H9 (cell line): ENCODE data around the gene DNAJC30. TPM values are rescaled to one million over a fixed set of nuclear protein-coding genes. Genes with fewer than 3 reads are reported as not detected.

Experiments used
- DNase-seq: peaks from one replicate; pipeline ENCODE4 v3.0.0-alpha.2; 2017
- H2AFZ ChIP-seq: one replicate; pipeline ENCODE4 v1.6.1; 2013; ENCODE audit warnings: mild to moderate bottlenecking, low read length, control low read depth, moderate library complexity
- H2AK5ac ChIP-seq: 2 replicates; pipeline ENCODE4 v1.6.1; 2013; ENCODE audit warnings: low read length, control low read depth, mixed read lengths; ENCODE audit not compliant: insufficient read length
- H2BK120ac ChIP-seq: one replicate; pipeline ENCODE4 v1.6.1; 2013; ENCODE audit warnings: low read depth, mild to moderate bottlenecking, low read length, control low read depth, inconsistent platforms; ENCODE audit not compliant: poor library complexity, severe bottlenecking
- H2BK12ac ChIP-seq: 2 replicates; pipeline ENCODE4 v1.6.1; 2013; ENCODE audit warnings: low read length, control low read depth, mixed read lengths, low read depth; ENCODE audit not compliant: insufficient read length
- H2BK15ac ChIP-seq: 2 replicates; pipeline ENCODE4 v1.6.1; 2013; ENCODE audit warnings: low read depth, low read length, control low read depth
- H2BK20ac ChIP-seq: one replicate; pipeline ENCODE4 v1.6.1; 2013; ENCODE audit warnings: low read depth, mild to moderate bottlenecking, low read length, control low read depth, inconsistent platforms; ENCODE audit not compliant: poor library complexity, severe bottlenecking
- H2BK5ac ChIP-seq: 2 replicates; pipeline ENCODE4 v1.6.1; 2013; ENCODE audit warnings: low read length, control low read depth, mixed read lengths; ENCODE audit not compliant: insufficient read length
- H3K14ac ChIP-seq: 2 replicates; pipeline ENCODE4 v1.6.1; 2013; ENCODE audit warnings: low read length, control low read depth; ENCODE audit not compliant: insufficient read depth
- H3K18ac ChIP-seq: 2 replicates; pipeline ENCODE4 v1.6.1; 2013; ENCODE audit warnings: low read depth, mild to moderate bottlenecking, mixed read lengths, low read length, control low read depth; ENCODE audit not compliant: insufficient read length
- H3K23ac ChIP-seq: 2 replicates; pipeline ENCODE4 v1.6.1; 2013; ENCODE audit warnings: low read length, control low read depth, mixed read lengths, low read depth; ENCODE audit not compliant: insufficient read length
- H3K23me2 ChIP-seq: 2 replicates; pipeline ENCODE4 v1.6.1; 2013; ENCODE audit warnings: low read depth, mild to moderate bottlenecking, mixed read lengths, low read length, control low read depth; ENCODE audit not compliant: insufficient read length, poor library complexity, severe bottlenecking
- H3K27ac ChIP-seq: 2 replicates; pipeline ENCODE4 v1.5.1; 2013; ENCODE audit warnings: low read length, control low read depth, mixed read lengths, low read depth; ENCODE audit not compliant: insufficient read length
- H3K27me3 ChIP-seq: 2 replicates; pipeline ENCODE4 v1.6.1; 2013; ENCODE audit warnings: low read length, control low read depth, inconsistent platforms; ENCODE audit not compliant: insufficient read depth
- H3K4ac ChIP-seq: 2 replicates; pipeline ENCODE4 v1.6.1; 2013; ENCODE audit warnings: low read depth, mild to moderate bottlenecking, control low read depth, inconsistent platforms, low read length, moderate library complexity
- H3K4me1 ChIP-seq: 2 replicates; pipeline ENCODE4 v1.6.1; 2013; ENCODE audit warnings: low read length, control low read depth, inconsistent platforms; ENCODE audit not compliant: insufficient read depth
- H3K4me2 ChIP-seq: 2 replicates; pipeline ENCODE4 v1.6.1; 2013; ENCODE audit warnings: low read length, control low read depth, mixed read lengths; ENCODE audit not compliant: insufficient read length, insufficient read depth
- H3K56ac ChIP-seq: 2 replicates; pipeline ENCODE4 v1.6.1; 2013; ENCODE audit warnings: low read depth, mild to moderate bottlenecking, mixed read lengths, low read length, control low read depth; ENCODE audit not compliant: insufficient read length
- H3K79me1 ChIP-seq: 2 replicates; pipeline ENCODE4 v1.6.1; 2013; ENCODE audit warnings: low read depth, mild to moderate bottlenecking, moderate library complexity, low read length, control low read depth, inconsistent platforms; ENCODE audit not compliant: insufficient read depth, poor library complexity, severe bottlenecking
- H3K79me2 ChIP-seq: 2 replicates; pipeline ENCODE4 v1.6.1; 2013; ENCODE audit warnings: low read length, control low read depth, inconsistent platforms; ENCODE audit not compliant: insufficient read depth
- H3K9ac ChIP-seq: 2 replicates; pipeline ENCODE4 v1.6.1; 2013; ENCODE audit warnings: low read length, control low read depth, mixed read lengths; ENCODE audit not compliant: insufficient read length; ENCODE audit errors: extremely low read depth
- H3K9me3 ChIP-seq: one replicate; pipeline ENCODE4 v1.6.1; 2013; ENCODE audit warnings: low read depth, low read length, inconsistent platforms; ENCODE audit not compliant: control insufficient read depth
- H3T11ph ChIP-seq: one replicate; pipeline ENCODE4 v1.6.1; 2013; ENCODE audit warnings: mild to moderate bottlenecking, low read length, control low read depth, inconsistent platforms
- H4K20me1 ChIP-seq: one replicate; pipeline ENCODE4 v1.6.1; 2013; ENCODE audit not compliant: control insufficient read depth, insufficient read length, insufficient read depth
- H4K5ac ChIP-seq: 2 replicates; pipeline ENCODE4 v1.6.1; 2013; ENCODE audit warnings: low read depth, mild to moderate bottlenecking, mixed read lengths, low read length, control low read depth; ENCODE audit not compliant: insufficient read length
- H4K8ac ChIP-seq: replicated peaks from 2 replicates; pipeline ENCODE4 v1.6.1; 2013; ENCODE audit warnings: low read length, control low read depth, mixed read lengths, low read depth; ENCODE audit not compliant: insufficient read length
- H4K91ac ChIP-seq: 2 replicates; pipeline ENCODE4 v1.6.1; 2013; ENCODE audit warnings: low read depth, mild to moderate bottlenecking, moderate library complexity, mixed read lengths, low read length, control low read depth; ENCODE audit not compliant: insufficient read length
- H3K27ac Mint-ChIP-seq, 3 experiments: 2 replicates in 2 of 3; 3 replicates in 1 of 3; pipeline ENCODE4 v1.8.0; 2020 to 2021; ENCODE audit warnings: mixed read lengths in 3 of 3, mild to moderate bottlenecking in 1 of 3, moderate library complexity in 1 of 3
- H3K27me3 Mint-ChIP-seq: 2 replicates; pipeline ENCODE4 v1.8.0; 2021; ENCODE audit warnings: low read depth, mild to moderate bottlenecking, moderate library complexity, mixed read lengths
- H3K36me3 Mint-ChIP-seq, 3 experiments: 2 replicates in 2 of 3; 3 replicates in 1 of 3; pipeline ENCODE4 v1.8.0; 2020 to 2021; ENCODE audit warnings: low read depth in 3 of 3, mixed read lengths in 3 of 3; ENCODE audit not compliant: insufficient read depth in 1 of 3
- H3K4me1 Mint-ChIP-seq, 2 experiments: 2 replicates each; pipeline ENCODE4 v1.8.0; 2020; ENCODE audit warnings: mixed read lengths in 2 of 2
- H3K4me3 Mint-ChIP-seq, 2 experiments: 2 replicates in 1 of 2; 3 replicates in 1 of 2; pipeline ENCODE4 v1.8.0; 2020 to 2021; ENCODE audit warnings: mild to moderate bottlenecking in 2 of 2, mixed read lengths in 2 of 2, moderate library complexity in 1 of 2
- H3K9me3 Mint-ChIP-seq, 2 experiments: 2 replicates in 1 of 2; 3 replicates in 1 of 2; pipeline ENCODE4 v1.8.0; 2020; ENCODE audit warnings: mild to moderate bottlenecking in 2 of 2, mixed read lengths in 2 of 2, moderate library complexity in 1 of 2
- CTCF ChIP-seq: fragments of 200-600 bp; sonication (generic); conservative IDR thresholded peaks from 3 replicates; pipeline ENCODE4 v1.8.0; 2021; ENCODE audit warnings: antibody characterized with exemption, mild to moderate bottlenecking
- WGBS: extraction: QIAGEN DNeasy Blood & Tissue Kit; methylation state at CpG from one replicate; pipeline ENCODE4 v1.1.7; 2013; ENCODE audit warnings: missing lambda C conversion rate, low lambda C conversion rate, mixed read lengths; ENCODE audit not compliant: insufficient read length; ENCODE audit errors: extremely low coverage; 5-methylcytosine and 5-hydroxymethylcytosine counted together
- total RNA-seq: library from RNA; stranded (reverse); gene quantifications from 2 replicates; pipeline ENCODE4 v1.2.1, GENCODE V29; 2021

The DNAJC30 gene
- total RNA-seq, 1 experiment from 2014 or later: 8.1 TPM

- H3K79me2 ChIP-seq: peaks cover 20% of the 10 kb centered on the region; the same call in 1 of the 2 replicates
- no peak overlapping the region for H3K4me2 ChIP-seq
Measured at GRCh38 chr7:73680501-73680900, 2.8 kb downstream of the DNAJC30 start.

More at GRCh38 chr7:73680501-73680900, 2.8 kb downstream of the DNAJC30 start:
- Histone ChIP-seq H3K18ac (no peak overlapping the region), H3K79me1 (peaks cover 16% of the 10 kb centered on the region), H3K4me1 (peaks cover 4% of the 10 kb centered on the region; the same call in 1 of the 2 replicates), H2BK12ac (no peak overlapping the region), H3K27me3 (no peaks in the 10 kb centered on the region), H2BK5ac (no peak overlapping the region), H3K27ac (no peak overlapping the region), H3K9me3 (no peaks in the 10 kb centered on the region), H2BK20ac (no peak overlapping the region), H4K20me1 (peaks cover 3% of the 10 kb centered on the region), H2AFZ (no peak overlapping the region), H3K4ac (no peak overlapping the region), H4K5ac (no peak overlapping the region), H3K56ac (no peak overlapping the region), H4K8ac (no peak overlapping the region), H4K91ac (no peak overlapping the region), H3K9ac (no peak overlapping the region), H3T11ph (no peak overlapping the region), H3K23ac (no peak overlapping the region), H2BK15ac (no peak overlapping the region), H3K23me2 (peaks cover 12% of the 10 kb centered on the region), H2AK5ac (no peak overlapping the region), H2BK120ac (no peak overlapping the region), H3K14ac (no peak overlapping the region)
- Mint-ChIP-seq H3K27ac (no peak overlapping the region), H3K4me1 (peaks cover 14 to 23% of the 10 kb centered on the region in 2 experiments), H3K9me3 (no peaks in the 10 kb centered on the region), H3K27me3 (no peaks in the 10 kb centered on the region), H3K4me3 (peak overlapping the region; percentile 21 to 90; a peak in 3 of 5 replicates), H3K36me3 (peaks cover 19 to 30% (median 19%) of the 10 kb centered on the region in 3 experiments)
- TF ChIP-seq CTCF: no peak
- no CpG with 5 or more reads among the region's 7 CpGs for WGBS
- DNase-seq: no peak
